ENCODE measurements around the gene SLC8A1. TPM values are rescaled to one million over a fixed set of nuclear protein-coding genes. Genes with fewer than 3 reads are reported as not detected.

Gene SLC8A1
- total RNA-seq, 2 experiments from 2014 or later, result 0.47 to 0.59 TPM

GRCh38 chr2:40364151-40364874 lies 87.6 kb downstream of the SLC8A1 start:
- Mint-ChIP-seq H3K27me3 (no peaks in the 10 kb centered on the region), H3K27ac (no peak overlapping the region), H3K36me3 (ENCODE audit: low read depth) (no peaks in the 10 kb centered on the region), H3K4me3 (no peak overlapping the region), H3K9me3 (no peaks in the 10 kb centered on the region), H3K4me1 (ENCODE audit: low read depth) (no peaks in the 10 kb centered on the region)
- no peak overlapping the region for H3K27ac ChIP-seq (ENCODE audit: low read depth in 1 of 2, low read length in 2 of 2)
- no peaks in the 10 kb centered on the region for H3K36me3 ChIP-seq (ENCODE audit: insufficient read depth, low read length)
- no peak overlapping the region for H3K4me3 ChIP-seq (ENCODE audit: low read length)
- TF ChIP-seq CTCF (IDR thresholded peaks at IDR 0.05), result no peak
- DNase-seq (no peak), ATAC-seq (ENCODE audit: poor library complexity) (no peak)
- CTCF ChIA-PET, result interaction anchor here (0.7 kb wide), 1 partner anchor 951 kb away, joined by 3 read pairs; no protein-coding TSS in a partner anchor
- intact Hi-C loops (cut with DNase I, micrococcal nuclease), result no loop called here
- no peaks in the 10 kb centered on the region for H3K4me1 ChIP-seq (ENCODE audit: insufficient read depth, low read length)
- H3K27me3 ChIP-seq (ENCODE audit: control insufficient read depth in 1 of 2, insufficient read depth in 2 of 2, low read length in 2 of 2), result no peaks in the 10 kb centered on the region
- POLR2A ChIA-PET, result no interaction called here
- no peaks in the 10 kb centered on the region for H3K9me3 ChIP-seq (ENCODE audit: control insufficient read depth in 1 of 2, insufficient read depth in 1 of 2, low read length in 2 of 2)

- H3K27me3 Mint-ChIP-seq, result no peaks in the 10 kb centered on the region
- H3K4me3 Mint-ChIP-seq, result no peak overlapping the region
- no peak overlapping the region for H3K4me3 ChIP-seq (ENCODE audit: low read length)
- DNase-seq (no peak), ATAC-seq (ENCODE audit: poor library complexity) (no peak)
- no peaks in the 10 kb centered on the region for H3K9me3 ChIP-seq (ENCODE audit: control insufficient read depth in 1 of 2, insufficient read depth in 1 of 2, low read length in 2 of 2)
- ChIA-PET CTCF (interaction anchor here (0.7 kb wide), 1 partner anchor 951 kb away, joined by 3 read pairs; no protein-coding TSS in a partner anchor), POLR2A (no interaction called here)
- no peaks in the 10 kb centered on the region for H3K36me3 ChIP-seq (ENCODE audit: insufficient read depth, low read length)
- H3K4me1 ChIP-seq (ENCODE audit: insufficient read depth, low read length), result no peaks in the 10 kb centered on the region
- no peaks in the 10 kb centered on the region for H3K36me3 Mint-ChIP-seq (ENCODE audit: low read depth)
- no peak overlapping the region for H3K27ac Mint-ChIP-seq
- intact Hi-C loops (cut with DNase I, micrococcal nuclease), result no loop called here
- H3K27me3 ChIP-seq (ENCODE audit: control insufficient read depth in 1 of 2, insufficient read depth in 2 of 2, low read length in 2 of 2), result no peaks in the 10 kb centered on the region
- H3K4me1 Mint-ChIP-seq (ENCODE audit: low read depth), result no peaks in the 10 kb centered on the region
- no peak overlapping the region for H3K27ac ChIP-seq (ENCODE audit: low read depth in 1 of 2, low read length in 2 of 2)
- H3K9me3 Mint-ChIP-seq, result no peaks in the 10 kb centered on the region
- TF ChIP-seq CTCF (IDR thresholded peaks at IDR 0.05), result no peak
Measured at GRCh38 chr2:40363631-40364030, 88.3 kb downstream of the SLC8A1 start.

GRCh38 chr2:40363231-40363630 lies 88.7 kb downstream of the SLC8A1 start:
- DNase-seq (no peak), ATAC-seq (ENCODE audit: poor library complexity) (no peak)
- H3K27ac ChIP-seq (ENCODE audit: low read depth in 1 of 2, low read length in 2 of 2), result no peak overlapping the region
- no peak overlapping the region for H3K27ac Mint-ChIP-seq
- no peaks in the 10 kb centered on the region for H3K9me3 Mint-ChIP-seq
- TF ChIP-seq CTCF (IDR thresholded peaks at IDR 0.05), result no peak
- no peaks in the 10 kb centered on the region for H3K36me3 ChIP-seq (ENCODE audit: insufficient read depth, low read length)
- ChIA-PET POLR2A (no interaction called here), CTCF (no interaction called here)
- H3K4me1 ChIP-seq (ENCODE audit: insufficient read depth, low read length), result no peaks in the 10 kb centered on the region
- H3K4me3 Mint-ChIP-seq, result no peak overlapping the region
- H3K4me3 ChIP-seq (ENCODE audit: low read length), result no peak overlapping the region
- intact Hi-C loops (cut with DNase I, micrococcal nuclease), result no loop called here
- no peaks in the 10 kb centered on the region for H3K27me3 ChIP-seq (ENCODE audit: control insufficient read depth in 1 of 2, insufficient read depth in 2 of 2, low read length in 2 of 2)
- no peaks in the 10 kb centered on the region for H3K4me1 Mint-ChIP-seq (ENCODE audit: low read depth)
- H3K27me3 Mint-ChIP-seq, result no peaks in the 10 kb centered on the region
- no peaks in the 10 kb centered on the region for H3K36me3 Mint-ChIP-seq (ENCODE audit: low read depth)
- no peaks in the 10 kb centered on the region for H3K9me3 ChIP-seq (ENCODE audit: control insufficient read depth in 1 of 2, insufficient read depth in 1 of 2, low read length in 2 of 2)
